ENCODE measurements around the gene C7orf33.

Gene C7orf33

DNA sequence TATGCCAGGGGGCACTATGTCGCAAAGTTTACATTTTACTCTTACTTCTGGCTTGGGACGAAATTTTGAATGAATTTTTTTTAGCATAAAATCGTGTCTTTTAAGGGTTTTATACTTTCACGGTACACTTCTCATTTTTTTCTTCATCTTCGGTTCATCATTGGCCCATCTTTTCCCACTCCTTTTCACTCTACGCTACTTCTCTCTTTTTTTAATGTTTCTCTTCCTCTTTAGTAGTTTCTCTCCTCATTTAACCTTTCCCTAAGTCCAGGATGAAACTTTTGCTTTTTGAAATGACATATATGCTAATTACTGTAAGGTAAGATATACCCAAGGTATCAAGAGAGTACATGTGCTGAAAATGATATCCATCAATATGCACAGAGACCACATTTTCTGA is 39.5 kb downstream of the C7orf33 start:
- no peak for DNase-seq

DNA sequence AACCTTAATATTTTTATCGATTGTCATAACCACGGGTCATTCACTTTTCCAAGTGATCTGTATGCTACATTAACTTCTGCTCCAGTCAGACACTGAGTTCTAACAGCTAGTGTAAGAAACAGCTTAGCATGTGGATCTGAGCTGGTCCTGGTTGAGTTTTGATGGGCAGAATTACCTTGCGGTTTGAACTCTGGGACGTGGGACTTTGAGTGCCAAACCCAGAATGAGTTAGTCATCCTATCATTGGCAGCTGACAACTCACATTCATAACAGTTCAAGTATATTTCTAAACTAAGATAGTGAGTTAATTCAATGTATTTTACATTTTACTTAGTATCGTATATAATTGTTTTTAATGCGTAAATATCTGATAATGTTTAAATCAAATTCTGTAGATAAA is 43.2 kb downstream of the C7orf33 start:
- DNase-seq, result no peak

DNA sequence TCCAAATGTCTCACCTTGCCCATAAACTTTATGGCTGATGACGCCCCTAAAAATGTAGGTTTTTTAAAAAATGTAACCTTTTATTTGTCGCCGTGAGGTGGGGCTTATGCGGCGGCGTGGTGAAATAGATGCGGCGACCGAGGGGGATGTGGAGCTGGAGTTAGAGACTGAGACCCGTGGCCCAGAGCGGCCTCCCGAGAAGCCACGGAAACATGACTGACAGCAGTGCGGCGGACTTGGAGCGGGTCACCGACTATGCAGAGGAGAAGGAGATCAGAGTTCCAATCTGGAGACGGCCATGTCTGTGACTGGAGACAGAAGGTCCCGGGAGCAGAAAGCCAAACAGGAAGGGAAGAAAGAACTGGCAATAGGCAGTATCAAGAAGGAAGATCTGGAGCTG is 46.5 kb downstream of the C7orf33 start:
- no peak for DNase-seq

DNA sequence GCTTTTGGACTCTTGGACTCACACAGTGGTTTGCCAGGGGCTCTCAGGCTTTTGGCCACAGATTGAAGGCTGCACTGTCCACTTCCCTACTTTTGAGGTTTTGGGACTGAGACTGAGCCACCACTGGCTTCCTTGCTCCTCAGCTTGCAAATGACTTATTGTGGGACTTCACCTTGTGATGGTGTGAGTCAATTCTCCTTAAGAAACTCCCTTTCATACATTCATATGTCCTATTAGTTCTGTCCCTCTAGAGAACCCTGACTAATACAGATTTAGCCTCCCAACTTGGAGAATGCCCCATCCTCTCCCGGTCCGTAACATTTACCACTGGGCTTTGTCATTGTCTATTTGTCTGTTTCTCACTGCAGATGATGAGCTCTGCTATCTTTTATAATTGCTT is 55.3 kb downstream of the C7orf33 start:
- no peak for DNase-seq

DNA sequence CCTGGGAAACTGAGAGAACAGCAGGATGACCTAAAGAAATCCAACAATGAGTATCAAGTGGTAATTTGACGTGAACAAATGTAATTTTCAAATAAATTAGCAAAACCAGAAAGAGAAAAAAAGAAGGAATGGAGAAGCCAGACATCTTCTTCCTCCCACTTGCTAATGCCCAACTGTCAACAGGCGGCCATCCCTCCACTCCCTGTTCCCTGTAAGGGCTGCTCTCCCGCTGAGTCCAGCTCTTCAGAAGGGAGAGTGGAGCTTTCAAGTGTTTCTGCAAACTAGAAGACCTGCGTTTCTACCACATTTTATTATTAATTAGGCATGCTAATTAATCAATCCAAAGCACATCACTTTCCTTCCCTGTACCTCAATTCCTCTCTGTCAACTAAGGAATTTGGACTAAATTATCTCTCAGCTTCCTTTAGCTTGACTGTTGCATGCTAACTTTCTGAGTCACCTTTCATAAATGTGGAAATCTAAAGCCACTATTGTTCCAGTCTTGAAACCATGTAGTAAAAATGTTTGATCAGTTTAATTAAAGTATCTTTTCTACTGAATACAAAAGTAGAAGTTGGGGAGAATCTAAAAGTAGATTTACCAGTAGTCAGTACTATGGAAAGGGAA is 59.8 kb downstream of the C7orf33 start:
- DNase-seq, result no peak

DNA sequence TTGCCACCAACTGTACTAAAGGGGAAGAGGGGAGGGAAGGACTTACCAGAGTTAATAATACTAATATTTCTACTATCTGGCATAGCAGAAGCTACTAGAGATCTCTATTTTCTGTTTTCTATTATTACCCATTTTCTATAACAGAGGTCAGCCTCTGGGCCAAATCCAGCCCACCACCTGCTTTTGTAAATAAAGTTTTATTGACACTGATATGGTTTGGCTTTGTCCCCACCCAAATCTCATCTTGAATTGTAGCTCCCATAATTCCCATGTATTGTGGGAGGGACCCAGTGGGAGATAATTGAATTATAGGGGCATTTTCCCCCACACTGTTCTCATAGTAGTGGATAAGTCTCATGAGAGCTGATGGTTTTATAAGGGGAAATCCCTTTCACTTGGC is 62.2 kb downstream of the C7orf33 start:
- DNase-seq, result no peak

DNA sequence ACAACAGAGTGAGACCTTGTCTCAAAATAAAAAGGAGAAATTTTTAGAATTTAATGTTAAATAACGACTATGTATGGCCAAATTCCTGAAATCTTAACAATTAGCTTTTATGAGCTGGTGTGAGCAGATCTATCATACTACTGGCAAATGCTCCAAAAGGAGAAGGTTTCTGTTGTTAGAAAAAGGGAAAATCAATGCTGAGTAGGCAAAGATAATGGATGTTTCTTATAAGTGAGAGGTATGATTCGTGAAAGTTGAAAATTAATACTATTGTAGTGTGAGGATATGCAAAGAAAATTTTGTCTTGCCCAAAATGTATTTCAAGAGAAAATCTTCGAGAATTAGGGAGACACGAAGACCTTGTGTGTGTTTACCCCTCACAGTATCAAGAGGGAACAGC is 67.4 kb downstream of the C7orf33 start:
- DNase-seq, result no peak

DNA sequence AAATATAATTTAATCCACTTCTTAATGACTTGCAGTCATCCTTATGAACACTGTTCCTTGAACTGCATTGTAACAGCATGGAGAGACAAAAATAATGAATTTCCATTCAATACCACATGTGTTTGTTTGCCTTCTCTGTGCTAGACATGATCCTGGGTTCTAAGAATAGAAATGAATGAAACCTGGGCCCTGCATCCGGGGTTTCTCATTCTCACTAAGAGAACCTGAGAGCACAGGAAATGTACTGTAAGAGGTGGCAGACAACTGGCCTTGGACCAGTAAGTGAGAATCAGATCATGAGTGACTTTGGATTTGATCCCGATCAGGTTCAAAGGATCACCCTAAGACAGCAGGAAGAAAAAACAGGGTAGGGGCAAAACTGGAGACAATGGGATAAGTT is 70.9 kb downstream of the C7orf33 start:
- no peak for DNase-seq

DNA sequence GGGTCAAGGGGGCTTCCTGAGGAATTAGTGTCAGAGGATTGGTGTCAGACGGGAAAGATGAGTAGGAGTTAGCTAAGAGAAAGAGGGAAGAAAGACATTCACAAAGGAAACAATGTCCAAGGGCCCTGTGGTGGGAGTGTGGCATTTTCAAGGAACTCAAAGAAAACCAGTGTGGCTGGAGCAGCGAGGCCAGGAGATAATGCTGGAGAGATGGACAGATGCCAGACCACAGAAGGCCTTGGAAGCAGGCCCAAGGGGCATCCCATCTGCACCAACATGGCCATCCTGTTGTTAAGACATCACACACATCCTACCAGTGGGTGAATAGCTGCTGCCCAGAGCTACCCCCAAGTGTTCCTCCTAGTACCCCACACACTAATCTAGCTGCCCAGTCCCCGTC is 72.1 kb downstream of the C7orf33 start:
- DNase-seq, result no peak

DNA sequence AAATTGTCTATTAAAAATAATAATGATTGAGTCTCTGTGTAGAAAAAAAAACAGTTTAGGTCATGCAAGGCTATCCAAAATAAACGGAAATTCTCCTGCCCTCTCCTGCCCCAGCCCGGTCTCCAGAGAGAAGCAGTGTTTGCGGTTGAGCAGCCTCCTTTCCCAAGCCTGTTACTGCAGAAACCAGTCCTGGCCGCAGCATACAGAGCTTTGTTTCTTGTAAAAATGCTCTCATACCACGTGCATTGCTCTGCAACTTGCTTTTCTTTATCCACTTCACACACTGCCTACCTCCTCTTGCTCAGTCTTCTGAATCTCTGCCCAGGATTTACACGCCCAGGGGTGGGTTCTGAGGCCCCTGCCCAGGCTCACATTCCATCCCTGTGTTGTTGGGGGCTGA is 73.8 kb downstream of the C7orf33 start:
- DNase-seq, result no peak

DNA sequence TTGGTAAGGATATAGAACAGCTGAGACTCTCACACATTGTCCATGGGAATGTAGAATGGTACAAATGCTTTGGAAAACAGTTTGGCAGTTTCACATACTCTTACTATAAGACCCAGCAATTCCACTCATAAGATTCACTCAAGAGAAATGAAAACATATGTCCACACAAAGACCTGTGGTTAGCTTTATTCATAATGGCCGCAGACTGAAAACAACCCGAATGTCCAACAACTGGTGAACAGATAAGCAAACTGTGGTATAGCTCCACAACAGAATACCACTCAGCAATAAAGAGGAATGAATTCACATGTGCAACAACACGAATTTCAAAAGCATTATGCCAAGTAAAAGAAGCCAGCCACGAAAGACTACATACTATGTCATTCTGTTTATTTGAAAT is 74.7 kb downstream of the C7orf33 start:
- no peak for DNase-seq

All from stimulated activated CD4-positive, alpha-beta T cell treated with anti-CD3 and anti-CD28 coated beads, Interleukin-2, amount 100 ng/mL, for 48 hours (primary cell).